SK-N-SH (cell line): ENCODE results near the gene NME9. TPM values are rescaled to one million over a fixed set of nuclear protein-coding genes. Genes with fewer than 3 reads are reported as not detected.

Experiments used
- CTCF ChIA-PET: fragments of 300-600, 350-600 bp; formaldehyde crosslinking; extraction: SDS; loops from one replicate; lab custom pipeline; 2021; lab: Yijun Ruan, JAX
- POLR2A ChIA-PET: fragments of 350-600 bp; sonication (Branson Sonifier 250); formaldehyde crosslinking; extraction: SDS; loops from one replicate; lab custom pipeline; 2020; ENCODE audit warnings: antibody characterized with exemption, inconsistent platforms; lab: Yijun Ruan, JAX
- DNase-seq: peaks from one replicate; pipeline ENCODE4 v3.0.0; 2012
- H2AFZ ChIP-seq: fragments of 200-600 bp; sonication (generic); 2 replicates; pipeline ENCODE4 v1.8.1; 2016; ENCODE audit warnings: antibody characterized with exemption, mild to moderate bottlenecking, low read depth
- H3F3A ChIP-seq: fragments of 200-600 bp; sonication (generic); replicated peaks from 2 replicates; pipeline ENCODE3; 2016; ENCODE audit warnings: antibody characterized with exemption, mild to moderate bottlenecking; ENCODE audit not compliant: insufficient read depth
- H3K27ac ChIP-seq, 2 experiments: fragments of 200-500 bp in 1 of 2; fragments of 200-600 bp in 1 of 2; sonication (Bioruptor generic) in 1 of 2; sonication (generic), shearing (Covaris generic) in 1 of 2; 2 replicates each; pipeline versions ENCODE4 v1.5.1 to v1.6.1; 2014 to 2016; ENCODE audit warnings: low read depth in 2 of 2, inconsistent platforms in 1 of 2, low read length in 1 of 2, mild to moderate bottlenecking in 1 of 2, mixed read lengths in 1 of 2
- H3K27me3 ChIP-seq: fragments of 200-600 bp; sonication (generic), shearing (Covaris generic); 2 replicates; pipeline ENCODE4 v1.6.1; 2016; ENCODE audit warnings: mixed run types; ENCODE audit not compliant: insufficient read depth
- H3K36me3 ChIP-seq, 2 experiments: fragments of 200-500 bp in 1 of 2; fragments of 200-600 bp in 1 of 2; sonication (Bioruptor generic) in 1 of 2; sonication (generic) in 1 of 2; replicated peaks in 1 of 2; 2 replicates each; pipeline versions ENCODE3 to v1.5.1; 2014 to 2016; ENCODE audit warnings: low read length in 1 of 2, mild to moderate bottlenecking in 1 of 2; ENCODE audit not compliant: insufficient read depth in 2 of 2, control insufficient read depth in 1 of 2
- H3K4me1 ChIP-seq, 2 experiments: fragments of 200-500 bp in 1 of 2; fragments of 200-600 bp in 1 of 2; sonication (Bioruptor generic) in 1 of 2; sonication (generic), shearing (Covaris generic) in 1 of 2; 2 replicates each; pipeline versions ENCODE4 v1.5.1 to v1.6.1; 2014 to 2016; ENCODE audit warnings: low read depth in 1 of 2, low read length in 1 of 2, mixed run types in 1 of 2; ENCODE audit not compliant: insufficient read depth in 2 of 2, control insufficient read depth in 1 of 2
- H3K4me2 ChIP-seq: fragments of 200-600 bp; sonication (generic), shearing (Covaris generic); 2 replicates; pipeline ENCODE4 v1.6.1; 2017; ENCODE audit warnings: mixed run types
- H3K4me3 ChIP-seq, 2 experiments: fragments of 200-500 bp in 1 of 2; fragments of 200-600 bp in 1 of 2; sonication (Bioruptor generic) in 1 of 2; sonication (generic), shearing (Covaris generic) in 1 of 2; 2 replicates each; pipeline versions ENCODE4 v1.5.1 to v1.8.1; 2014 to 2016; ENCODE audit warnings: low read depth in 2 of 2, inconsistent platforms in 1 of 2, low read length in 1 of 2, mild to moderate bottlenecking in 1 of 2, mixed read lengths in 1 of 2, moderate library complexity in 1 of 2
- H3K79me2 ChIP-seq: fragments of 200-600 bp; sonication (generic); 2 replicates; pipeline ENCODE4 v1.8.1; 2017; ENCODE audit warnings: mild to moderate bottlenecking; ENCODE audit not compliant: insufficient read depth
- H3K9ac ChIP-seq: fragments of 200-600 bp; sonication (generic); 2 replicates; pipeline ENCODE4 v1.6.1; 2017; ENCODE audit warnings: mixed run types
- H3K9me2 ChIP-seq: fragments of 200-600 bp; sonication (generic); 2 replicates; pipeline ENCODE4 v1.6.1; 2017; ENCODE audit warnings: mixed run types
- H3K9me3 ChIP-seq: fragments of 200-600 bp; sonication (generic); 2 replicates; pipeline ENCODE4 v1.6.1; 2017; ENCODE audit warnings: mixed run types, mild to moderate bottlenecking, moderate library complexity
- H4K20me1 ChIP-seq: fragments of 200-600 bp; sonication (generic); 2 replicates; pipeline ENCODE4 v1.6.1; 2017; ENCODE audit warnings: mild to moderate bottlenecking, mixed run types; ENCODE audit not compliant: insufficient read depth
- ELF1 ChIP-seq: IDR thresholded peaks from 2 replicates; pipeline ENCODE4 v1.4.0; 2012
- FOSL2 ChIP-seq: IDR thresholded peaks from 2 replicates; pipeline ENCODE4 v1.4.0; 2012; ENCODE audit warnings: low read depth, mild to moderate bottlenecking, moderate library complexity, borderline replicate concordance
- FOXJ3 ChIP-seq: sonication (generic); formaldehyde crosslinking; IDR thresholded peaks from 2 replicates; pipeline ENCODE4 v1.5.1; 2020; ENCODE audit warnings: mild to moderate bottlenecking, missing genetic modification reagents
- FOXM1 ChIP-seq: IDR thresholded peaks from 2 replicates; pipeline ENCODE4 v1.4.0; 2012; ENCODE audit warnings: low read depth, mild to moderate bottlenecking
- GATA2 ChIP-seq: sonication (generic); formaldehyde crosslinking; IDR thresholded peaks from 2 replicates; pipeline ENCODE4 v1.5.0; 2020; ENCODE audit warnings: mild to moderate bottlenecking, missing genetic modification reagents
- MAX ChIP-seq: IDR thresholded peaks from 2 replicates; pipeline ENCODE4 v1.4.0; 2012; ENCODE audit warnings: low read depth
- MEF2A ChIP-seq: IDR thresholded peaks from 2 replicates; pipeline ENCODE4 v1.4.0; 2012; ENCODE audit warnings: low read depth, borderline replicate concordance
- MXI1 ChIP-seq: IDR thresholded peaks from 2 replicates; pipeline ENCODE4 v1.6.1; 2012; ENCODE audit warnings: mild to moderate bottlenecking, low read depth, low read length, improper control_type of control experiment
- PBX3 ChIP-seq: IDR thresholded peaks from 2 replicates; pipeline ENCODE4; 2012
- POLR2AphosphoS5 ChIP-seq: IDR thresholded peaks from 2 replicates; pipeline ENCODE4 v1.6.1; 2012; ENCODE audit warnings: low read depth, low read length
- RCOR1 ChIP-seq: fragments of 150-350 bp; IDR thresholded peaks from 2 replicates; pipeline ENCODE4 v1.6.1; 2017; ENCODE audit warnings: antibody characterized with exemption, low read length
- REST ChIP-seq: IDR thresholded peaks from 2 replicates; pipeline ENCODE4 v1.6.1; 2012; ENCODE audit warnings: mild to moderate bottlenecking, low read depth, low read length, moderate library complexity
- RFX5 ChIP-seq: IDR thresholded peaks from 2 replicates; pipeline ENCODE4 v1.6.1; 2012; ENCODE audit warnings: mild to moderate bottlenecking, improper control_type of control experiment, low read length
- SIN3A ChIP-seq: IDR thresholded peaks from 2 replicates; pipeline ENCODE4 v1.6.1; 2012; ENCODE audit warnings: low read depth, mild to moderate bottlenecking, low read length, moderate library complexity, borderline replicate concordance
- TCF12 ChIP-seq: IDR thresholded peaks from 2 replicates; pipeline ENCODE4 v1.4.0; 2012
- USF1 ChIP-seq: IDR thresholded peaks from 2 replicates; pipeline ENCODE4 v1.4.0; 2012; ENCODE audit warnings: low read depth, borderline replicate concordance
- USF2 ChIP-seq: fragments of 150-350 bp; IDR thresholded peaks from 2 replicates; pipeline ENCODE4 v1.6.1; 2017; ENCODE audit warnings: antibody characterized with exemption, low read length, low read depth, borderline replicate concordance
- YY1 ChIP-seq: IDR thresholded peaks from 2 replicates; pipeline ENCODE4 v1.4.0; 2012; ENCODE audit warnings: low read depth, mild to moderate bottlenecking
- WGBS: methylation state at CpG from one replicate; pipeline ENCODE4 v1.1.6; 2017; ENCODE audit warnings: low lambda C conversion rate; 5-methylcytosine and 5-hydroxymethylcytosine counted together
- polyA plus RNA-seq, 3 experiments: library from polyadenylated mRNA; depleted of rRNA; stranded (reverse); fragments of >200 nt; gene quantifications; 2 replicates each; pipeline ENCODE4 v1.2.3, GENCODE V29; 2012

The NME9 gene
- polyA plus RNA-seq, 1 of the 3 experiments (the other 2 are of a cell fraction), result 0.43 TPM

GRCh38 chr3:138344754-138345153 is 15.1 kb upstream of the NME9 start:
- WGBS, result 44% methylated on average over 1 of the region's 1 CpG
- Histone ChIP-seq H3K36me3 (no peaks in the 10 kb centered on the region), H3K27ac (no peak overlapping the region), H3K9me2 (no peaks in the 10 kb centered on the region), H2AFZ (no peak overlapping the region), H3K4me3 (no peak overlapping the region), H3F3A (peaks cover 8% of the 10 kb centered on the region), H3K9ac (no peak overlapping the region), H3K9me3 (no peaks in the 10 kb centered on the region), H3K79me2 (no peaks in the 10 kb centered on the region; the same call in 1 of the 2 replicates), H3K4me1 (peaks cover 0 to 7% of the 10 kb centered on the region in 2 experiments; a peak in 1 of 4 replicates)
- CTCF ChIA-PET, result interaction anchor here (1.2 to 4.6 kb wide), 2 partner anchors 13 to 73 kb away, joined by 3 to 27 read pairs; partner anchors contain the start of gene NME9
- POLR2A ChIA-PET, result no interaction called here
- TF ChIP-seq REST (no peak), TCF12 (no peak), USF2 (no peak), RFX5 (no peak), ELF1 (no peak), POLR2AphosphoS5 (no peak), RCOR1 (no peak)
- TF ChIP-seq, all 33 proteins: peak for 0
- Histone ChIP-seq H3K4me2 (no peak overlapping the region), H3K27me3 (no peaks in the 10 kb centered on the region), H4K20me1 (no peaks in the 10 kb centered on the region)
- no peak for DNase-seq

GRCh38 chr3:138340511-138340910 is 10.9 kb upstream of the NME9 start:
- Histone ChIP-seq H3K27me3 (no peaks in the 10 kb centered on the region), H3K9me2 (no peaks in the 10 kb centered on the region), H3K79me2 (no peaks in the 10 kb centered on the region), H2AFZ (no peak overlapping the region), H3K9ac (no peak overlapping the region), H3K4me3 (no peak overlapping the region), H3K4me2 (no peak overlapping the region), H4K20me1 (no peaks in the 10 kb centered on the region), H3K9me3 (no peaks in the 10 kb centered on the region), H3K36me3 (no peaks in the 10 kb centered on the region), H3K27ac (no peak overlapping the region), H3F3A (no peaks in the 10 kb centered on the region), H3K4me1 (no peaks in the 10 kb centered on the region)
- ChIA-PET POLR2A (no interaction called here), CTCF (interaction anchor here (0.7 kb wide), 1 partner anchor 83 kb away, joined by 3 read pairs; no protein-coding TSS in a partner anchor)
- 67% methylated on average over 5 of the region's 5 CpGs for WGBS
- DNase-seq, result no peak
- no peak for TF ChIP-seq GATA2 (CRISPR knock-in tag)
- no peak for TF ChIP-seq FOSL2
- TF ChIP-seq SIN3A, result no peak
- TF ChIP-seq FOXJ3 (CRISPR knock-in tag), result no peak
- no peak for TF ChIP-seq MEF2A
- TF ChIP-seq MAX, result no peak
- TF ChIP-seq FOXM1, result no peak
- TF ChIP-seq POLR2AphosphoS5, result no peak
- no peak for TF ChIP-seq RFX5
- no peak for TF ChIP-seq REST
- no peak for TF ChIP-seq MXI1
- no peak for TF ChIP-seq YY1
- TF ChIP-seq PBX3, result no peak
- no peak for TF ChIP-seq USF1
